Measurements from ENCODE around the gene PACRG. TPM values are rescaled to one million over a fixed set of nuclear protein-coding genes. Genes with fewer than 3 reads are reported as not detected.

PACRG gene
- polyA plus RNA-seq, 1 donor from 2014 or later = 16.6 TPM

DNA sequence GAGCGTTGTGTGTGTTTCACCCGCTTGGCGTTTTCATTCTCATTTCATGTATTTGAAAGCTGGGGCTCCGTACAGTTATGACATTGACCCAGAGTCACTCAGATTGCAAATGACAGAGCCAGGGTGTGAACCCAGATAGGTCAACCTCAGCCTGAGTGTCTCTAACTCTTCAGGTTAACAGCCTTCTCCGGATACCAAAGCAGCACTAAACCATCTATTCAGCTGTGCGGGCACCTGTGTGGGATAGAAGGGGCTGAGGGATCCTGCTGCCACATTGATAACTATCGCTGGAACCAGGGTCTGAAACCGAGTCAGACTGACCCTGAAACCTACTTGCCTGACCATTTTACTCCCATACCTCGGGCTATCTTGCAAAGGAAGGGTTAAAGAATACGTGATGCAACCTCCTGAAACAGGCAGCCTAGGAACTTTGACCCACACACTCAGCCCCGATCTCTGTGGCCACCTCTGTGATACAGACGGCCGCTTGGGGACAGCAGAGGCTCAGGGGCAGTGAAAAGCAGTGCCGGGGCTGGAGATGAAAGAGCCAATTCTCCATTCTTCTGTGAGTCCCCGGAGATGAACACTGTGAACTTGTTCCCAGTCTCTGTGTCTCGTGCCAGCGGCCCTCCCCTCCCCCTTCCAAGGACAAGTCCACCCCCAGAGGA, 453.2 kb downstream of the PACRG start:
- no peaks in the 10 kb centered on the region for H3K79me2 ChIP-seq (replicated peaks; ENCODE audit: insufficient read depth, low read length)
- H3K9ac ChIP-seq (ENCODE audit: low read length) = no peak overlapping the region
- H2AFZ ChIP-seq (ENCODE audit: low read depth, low read length) = no peak overlapping the region
- TF ChIP-seq EZH2 (IDR thresholded peaks at IDR 0.05; ENCODE audit: borderline replicate concordance, insufficient read depth, low read length, poor library complexity, severe bottlenecking) (no peak), EP300 (conservative IDR thresholded peaks at IDR 0.05; ENCODE audit: poor library complexity, severe bottlenecking) (no peak), RAD21 (conservative IDR thresholded peaks at IDR 0.05) (no peak), TAF1 (IDR thresholded peaks at IDR 0.05; ENCODE audit: low read depth) (no peak), MXI1 (conservative IDR thresholded peaks at IDR 0.05; ENCODE audit: poor library complexity, severe bottlenecking) (no peak), POLR2AphosphoS5 (IDR thresholded peaks at IDR 0.05) (no peak), SMC3 (conservative IDR thresholded peaks at IDR 0.05; ENCODE audit: poor library complexity) (no peak)
- TF ChIP-seq, protein P1, sequence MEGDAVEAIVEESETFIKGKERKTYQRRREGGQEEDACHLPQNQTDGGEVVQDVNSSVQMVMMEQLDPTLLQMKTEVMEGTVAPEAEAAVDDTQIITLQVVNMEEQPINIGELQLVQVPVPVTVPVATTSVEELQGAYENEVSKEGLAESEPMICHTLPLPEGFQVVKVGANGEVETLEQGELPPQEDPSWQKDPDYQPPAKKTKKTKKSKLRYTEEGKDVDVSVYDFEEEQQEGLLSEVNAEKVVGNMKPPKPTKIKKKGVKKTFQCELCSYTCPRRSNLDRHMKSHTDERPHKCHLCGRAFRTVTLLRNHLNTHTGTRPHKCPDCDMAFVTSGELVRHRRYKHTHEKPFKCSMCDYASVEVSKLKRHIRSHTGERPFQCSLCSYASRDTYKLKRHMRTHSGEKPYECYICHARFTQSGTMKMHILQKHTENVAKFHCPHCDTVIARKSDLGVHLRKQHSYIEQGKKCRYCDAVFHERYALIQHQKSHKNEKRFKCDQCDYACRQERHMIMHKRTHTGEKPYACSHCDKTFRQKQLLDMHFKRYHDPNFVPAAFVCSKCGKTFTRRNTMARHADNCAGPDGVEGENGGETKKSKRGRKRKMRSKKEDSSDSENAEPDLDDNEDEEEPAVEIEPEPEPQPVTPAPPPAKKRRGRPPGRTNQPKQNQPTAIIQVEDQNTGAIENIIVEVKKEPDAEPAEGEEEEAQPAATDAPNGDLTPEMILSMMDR (IDR thresholded peaks at IDR 0.05; ENCODE audit: poor library complexity, severe bottlenecking) = no peak
- TF ChIP-seq, protein P2, sequence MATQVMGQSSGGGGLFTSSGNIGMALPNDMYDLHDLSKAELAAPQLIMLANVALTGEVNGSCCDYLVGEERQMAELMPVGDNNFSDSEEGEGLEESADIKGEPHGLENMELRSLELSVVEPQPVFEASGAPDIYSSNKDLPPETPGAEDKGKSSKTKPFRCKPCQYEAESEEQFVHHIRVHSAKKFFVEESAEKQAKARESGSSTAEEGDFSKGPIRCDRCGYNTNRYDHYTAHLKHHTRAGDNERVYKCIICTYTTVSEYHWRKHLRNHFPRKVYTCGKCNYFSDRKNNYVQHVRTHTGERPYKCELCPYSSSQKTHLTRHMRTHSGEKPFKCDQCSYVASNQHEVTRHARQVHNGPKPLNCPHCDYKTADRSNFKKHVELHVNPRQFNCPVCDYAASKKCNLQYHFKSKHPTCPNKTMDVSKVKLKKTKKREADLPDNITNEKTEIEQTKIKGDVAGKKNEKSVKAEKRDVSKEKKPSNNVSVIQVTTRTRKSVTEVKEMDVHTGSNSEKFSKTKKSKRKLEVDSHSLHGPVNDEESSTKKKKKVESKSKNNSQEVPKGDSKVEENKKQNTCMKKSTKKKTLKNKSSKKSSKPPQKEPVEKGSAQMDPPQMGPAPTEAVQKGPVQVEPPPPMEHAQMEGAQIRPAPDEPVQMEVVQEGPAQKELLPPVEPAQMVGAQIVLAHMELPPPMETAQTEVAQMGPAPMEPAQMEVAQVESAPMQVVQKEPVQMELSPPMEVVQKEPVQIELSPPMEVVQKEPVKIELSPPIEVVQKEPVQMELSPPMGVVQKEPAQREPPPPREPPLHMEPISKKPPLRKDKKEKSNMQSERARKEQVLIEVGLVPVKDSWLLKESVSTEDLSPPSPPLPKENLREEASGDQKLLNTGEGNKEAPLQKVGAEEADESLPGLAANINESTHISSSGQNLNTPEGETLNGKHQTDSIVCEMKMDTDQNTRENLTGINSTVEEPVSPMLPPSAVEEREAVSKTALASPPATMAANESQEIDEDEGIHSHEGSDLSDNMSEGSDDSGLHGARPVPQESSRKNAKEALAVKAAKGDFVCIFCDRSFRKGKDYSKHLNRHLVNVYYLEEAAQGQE (IDR thresholded peaks at IDR 0.05; ENCODE audit: borderline replicate concordance) = no peak
- no peaks in the 10 kb centered on the region for H3K9me3 ChIP-seq (ENCODE audit: low read length)
- H3K36me3 ChIP-seq (ENCODE audit: insufficient read depth, low read length) = no peaks in the 10 kb centered on the region
- no peak overlapping the region for H3K4me2 ChIP-seq (ENCODE audit: low read length)
- no peak overlapping the region for H3K4me3 ChIP-seq (ENCODE audit: low read length)
- no peaks in the 10 kb centered on the region for H3K9me2 ChIP-seq (ENCODE audit: insufficient read depth, low read length)
- H4K20me1 ChIP-seq (ENCODE audit: insufficient read depth) = no peaks in the 10 kb centered on the region
- no peaks in the 10 kb centered on the region for H3F3A ChIP-seq (ENCODE audit: insufficient read depth, low read length, poor library complexity, severe bottlenecking)
- H3K27me3 ChIP-seq (ENCODE audit: insufficient read depth, low read depth, low read length) = no peaks in the 10 kb centered on the region
- H3K27ac ChIP-seq (ENCODE audit: low read length) = no peak overlapping the region

DNA sequence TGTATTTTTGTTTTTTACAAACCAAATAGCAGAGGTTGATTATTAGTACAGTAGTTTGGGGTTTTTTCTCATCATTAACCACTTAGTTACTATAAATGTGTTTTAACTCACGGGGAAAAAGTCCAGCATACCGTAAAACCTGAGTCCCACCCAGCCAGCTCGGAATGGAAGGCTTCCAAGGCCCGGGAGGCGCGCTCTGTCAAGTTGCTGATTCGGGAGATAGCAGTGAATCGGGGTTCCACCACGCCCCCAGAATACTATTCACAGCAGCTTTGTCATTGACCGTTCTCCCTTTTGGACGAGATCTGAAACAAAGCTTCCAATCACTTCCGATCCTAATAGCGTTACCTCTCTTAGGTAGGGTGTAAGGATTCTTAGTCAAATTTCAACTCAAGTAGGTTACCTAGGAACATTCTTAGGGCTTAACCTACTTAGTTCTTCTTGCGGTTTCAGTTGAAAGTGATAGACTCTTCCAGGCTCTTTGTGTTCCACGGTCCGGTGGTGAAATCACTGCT, 453.9 kb downstream of the PACRG start:
- H2AFZ ChIP-seq (ENCODE audit: low read depth, low read length) = no peak overlapping the region
- H3F3A ChIP-seq (ENCODE audit: insufficient read depth, low read length, poor library complexity, severe bottlenecking) = no peaks in the 10 kb centered on the region
- H3K27ac ChIP-seq (ENCODE audit: low read length) = no peak overlapping the region
- H4K20me1 ChIP-seq (ENCODE audit: insufficient read depth) = no peaks in the 10 kb centered on the region
- H3K4me3 ChIP-seq (ENCODE audit: low read length) = no peak overlapping the region
- TF ChIP-seq, protein P2 (IDR thresholded peaks at IDR 0.05; ENCODE audit: borderline replicate concordance) = no peak
- no peak for TF ChIP-seq POLR2AphosphoS5 (IDR thresholded peaks at IDR 0.05)
- TF ChIP-seq SMC3 (conservative IDR thresholded peaks at IDR 0.05; ENCODE audit: poor library complexity) = no peak
- TF ChIP-seq EZH2 (IDR thresholded peaks at IDR 0.05; ENCODE audit: borderline replicate concordance, insufficient read depth, low read length, poor library complexity, severe bottlenecking) = no peak
- TF ChIP-seq MXI1 (conservative IDR thresholded peaks at IDR 0.05; ENCODE audit: poor library complexity, severe bottlenecking) = no peak
- TF ChIP-seq EP300 (conservative IDR thresholded peaks at IDR 0.05; ENCODE audit: poor library complexity, severe bottlenecking) = no peak
- TF ChIP-seq, protein P1 (IDR thresholded peaks at IDR 0.05; ENCODE audit: poor library complexity, severe bottlenecking) = no peak
- TF ChIP-seq TAF1 (IDR thresholded peaks at IDR 0.05; ENCODE audit: low read depth) = no peak
- TF ChIP-seq RAD21 (conservative IDR thresholded peaks at IDR 0.05) = no peak
- H3K4me2 ChIP-seq (ENCODE audit: low read length) = no peak overlapping the region
- no peaks in the 10 kb centered on the region for H3K36me3 ChIP-seq (ENCODE audit: insufficient read depth, low read length)
- no peaks in the 10 kb centered on the region for H3K27me3 ChIP-seq (ENCODE audit: insufficient read depth, low read depth, low read length)
- H3K9ac ChIP-seq (ENCODE audit: low read length) = no peak overlapping the region
- H3K79me2 ChIP-seq (replicated peaks; ENCODE audit: insufficient read depth, low read length) = no peaks in the 10 kb centered on the region
- no peaks in the 10 kb centered on the region for H3K9me3 ChIP-seq (ENCODE audit: low read length)
- H3K9me2 ChIP-seq (ENCODE audit: insufficient read depth, low read length) = no peaks in the 10 kb centered on the region

All from neural cell (in vitro differentiated cells).